HL-60 (cell line): ENCODE data around the gene NKX6-1.

Experiments
- CTCF ChIP-seq: IDR thresholded peaks from one replicate; pipeline ENCODE4 v1.5.1; 2011; ENCODE audit warnings: low read length, control low read depth, inconsistent platforms; ENCODE audit not compliant: insufficient read depth
- GABPA ChIP-seq: IDR thresholded peaks from 2 replicates; pipeline ENCODE4 v1.6.1; 2012; ENCODE audit warnings: low read depth
- POLR2AphosphoS5 ChIP-seq: IDR thresholded peaks from 2 replicates; pipeline ENCODE4 v1.6.1; 2012; ENCODE audit warnings: low read depth
- REST ChIP-seq: IDR thresholded peaks from 2 replicates; pipeline ENCODE4 v1.6.1; 2012; ENCODE audit warnings: low read depth; ENCODE audit not compliant: insufficient replicate concordance
- SPI1 ChIP-seq: IDR thresholded peaks from 2 replicates; pipeline ENCODE4 v1.6.1; 2012; ENCODE audit warnings: low read depth, mild to moderate bottlenecking, borderline replicate concordance

- TF ChIP-seq GABPA (no peak), CTCF (no peak), SPI1 (no peak), POLR2AphosphoS5 (no peak), REST (no peak)
These were observed 28.3 kb upstream of the NKX6-1 start for GRCh38 chr4:84527391-84527790.
